Natural killer cell (primary cell): ENCODE data around the gene LRRTM1. TPM values are rescaled to one million over a fixed set of nuclear protein-coding genes. Genes with fewer than 3 reads are reported as not detected.

Source experiments
- ATAC-seq, 3 donors: fragments of 150-1000 bp in 2 of 3; fragments of 200-7000 bp in 1 of 3; cut with Tn5 transposase; 1 replicate in 1 of 3; 2 replicates in 2 of 3; pipeline ENCODE4 v1.10.0; 2021; ENCODE audit warnings: mild to moderate bottlenecking in 2 of 3, moderate library complexity in 2 of 3
- DNase-seq, 2 donors: peaks; one replicate each; pipeline versions ENCODE4 v3.0.0 to v3.0.0-alpha.2; 2013 to 2021; ENCODE audit warnings: mixed read lengths in 1 of 2
- H3K27ac ChIP-seq: one replicate; pipeline ENCODE4 v1.5.1; 2013; ENCODE audit warnings: mild to moderate bottlenecking, low read length
- H3K27me3 ChIP-seq: one replicate; pipeline ENCODE4 v1.6.1; 2013; ENCODE audit warnings: low read length; ENCODE audit not compliant: control insufficient read depth, insufficient read depth
- H3K36me3 ChIP-seq: one replicate; pipeline ENCODE4 v1.6.1; 2013; ENCODE audit warnings: low read length; ENCODE audit not compliant: control insufficient read depth, insufficient read depth
- H3K4me1 ChIP-seq: one replicate; pipeline ENCODE4 v1.6.1; 2013; ENCODE audit warnings: low read length; ENCODE audit not compliant: control insufficient read depth, insufficient read depth
- H3K4me3 ChIP-seq: one replicate; pipeline ENCODE4 v1.5.1; 2013; ENCODE audit warnings: low read length
- H3K9me3 ChIP-seq: one replicate; pipeline ENCODE4 v1.6.1; 2013; ENCODE audit warnings: low read length; ENCODE audit not compliant: control insufficient read depth, insufficient read depth
- H3K27ac Mint-ChIP-seq, 2 donors: one replicate each; pipeline ENCODE4 v1.8.0; 2022; ENCODE audit warnings: mild to moderate bottlenecking in 2 of 2, mixed read lengths in 2 of 2, moderate library complexity in 1 of 2
- H3K27me3 Mint-ChIP-seq, 2 donors: one replicate each; pipeline ENCODE4 v1.8.0; 2022; ENCODE audit warnings: low read depth in 2 of 2, mixed read lengths in 2 of 2
- H3K36me3 Mint-ChIP-seq: one replicate; pipeline ENCODE4 v1.8.0; 2022; ENCODE audit warnings: mixed read lengths
- H3K4me1 Mint-ChIP-seq, 2 donors: one replicate each; pipeline ENCODE4 v1.8.0; 2022; ENCODE audit warnings: mixed read lengths in 2 of 2
- H3K4me3 Mint-ChIP-seq: one replicate; pipeline ENCODE4 v1.8.0; 2022; ENCODE audit warnings: mild to moderate bottlenecking, moderate library complexity, mixed read lengths
- H3K9me3 Mint-ChIP-seq, 2 donors: one replicate each; pipeline ENCODE4 v1.8.0; 2022; ENCODE audit warnings: mixed read lengths in 2 of 2
- WGBS: methylation state at CpG from one replicate; pipeline ENCODE4 v1.1.7; 2013; ENCODE audit warnings: missing lambda C conversion rate; ENCODE audit not compliant: insufficient coverage; 5-methylcytosine and 5-hydroxymethylcytosine counted together
- intact Hi-C: fragments of 100-400 bp; cut with micrococcal nuclease; formaldehyde crosslinking; loops from one replicate; pipeline ENCODE4 v1.14.2; 2022
- total RNA-seq, 4 donors: library from RNA; stranded (reverse); fragments of 120-200 nt in 1 of 4; gene quantifications; one replicate each; pipeline versions ENCODE4 v1.2.3 to v1.2.4, GENCODE V29; 2013 to 2022
- TF ChIP-seq, protein P1 (sequence below): fragments of 200-600 bp; IDR thresholded peaks from one replicate; pipeline ENCODE4 v1.8.0; 2022; ENCODE audit warnings: antibody characterized with exemption

The LRRTM1 gene
- total RNA-seq, 3 donors from 2014 or later (not counting 1 experiment from before 2014, with no cell fraction given), result not detected

DNA sequence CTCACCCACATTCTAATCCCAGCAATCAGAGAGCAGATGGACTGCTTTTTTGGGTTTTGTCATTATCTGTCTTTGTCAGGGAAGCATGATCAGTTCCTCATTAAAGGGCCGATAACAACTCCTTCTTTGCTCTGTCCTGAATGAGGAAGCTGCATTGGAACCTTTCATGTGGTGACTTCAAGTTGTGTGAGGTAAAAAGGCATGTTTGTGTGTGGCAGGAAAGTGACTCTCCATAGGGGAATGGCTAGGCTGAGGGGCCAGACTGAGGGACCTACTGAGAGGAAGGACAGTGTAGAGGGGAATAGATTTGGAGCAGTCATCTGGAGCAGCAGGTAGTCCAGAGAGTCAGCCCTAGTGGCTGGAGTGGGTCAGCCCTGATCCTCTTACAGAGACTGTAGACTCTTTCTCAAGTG lies 23.6 kb upstream of the LRRTM1 start:
- Histone ChIP-seq H3K9me3 (no peaks in the 10 kb centered on the region), H3K27me3 (no peaks in the 10 kb centered on the region), H3K27ac (no peak overlapping the region), H3K4me1 (no peaks in the 10 kb centered on the region), H3K36me3 (no peaks in the 10 kb centered on the region), H3K4me3 (no peak overlapping the region)
- Mint-ChIP-seq H3K4me1 (no peaks in the 10 kb centered on the region), H3K36me3 (no peaks in the 10 kb centered on the region), H3K27me3 (no peaks in the 10 kb centered on the region), H3K4me3 (no peak overlapping the region), H3K9me3 (peaks cover 3 to 5% of the 10 kb centered on the region in 2 donors), H3K27ac (no peak overlapping the region)
- WGBS, result 3% methylated on average over 1 of the region's 1 CpG
- no peak for ATAC-seq
- intact Hi-C loops, result no loop called here
- TF ChIP-seq, protein P1, sequence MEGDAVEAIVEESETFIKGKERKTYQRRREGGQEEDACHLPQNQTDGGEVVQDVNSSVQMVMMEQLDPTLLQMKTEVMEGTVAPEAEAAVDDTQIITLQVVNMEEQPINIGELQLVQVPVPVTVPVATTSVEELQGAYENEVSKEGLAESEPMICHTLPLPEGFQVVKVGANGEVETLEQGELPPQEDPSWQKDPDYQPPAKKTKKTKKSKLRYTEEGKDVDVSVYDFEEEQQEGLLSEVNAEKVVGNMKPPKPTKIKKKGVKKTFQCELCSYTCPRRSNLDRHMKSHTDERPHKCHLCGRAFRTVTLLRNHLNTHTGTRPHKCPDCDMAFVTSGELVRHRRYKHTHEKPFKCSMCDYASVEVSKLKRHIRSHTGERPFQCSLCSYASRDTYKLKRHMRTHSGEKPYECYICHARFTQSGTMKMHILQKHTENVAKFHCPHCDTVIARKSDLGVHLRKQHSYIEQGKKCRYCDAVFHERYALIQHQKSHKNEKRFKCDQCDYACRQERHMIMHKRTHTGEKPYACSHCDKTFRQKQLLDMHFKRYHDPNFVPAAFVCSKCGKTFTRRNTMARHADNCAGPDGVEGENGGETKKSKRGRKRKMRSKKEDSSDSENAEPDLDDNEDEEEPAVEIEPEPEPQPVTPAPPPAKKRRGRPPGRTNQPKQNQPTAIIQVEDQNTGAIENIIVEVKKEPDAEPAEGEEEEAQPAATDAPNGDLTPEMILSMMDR, result no peak
- no peak for DNase-seq

DNA sequence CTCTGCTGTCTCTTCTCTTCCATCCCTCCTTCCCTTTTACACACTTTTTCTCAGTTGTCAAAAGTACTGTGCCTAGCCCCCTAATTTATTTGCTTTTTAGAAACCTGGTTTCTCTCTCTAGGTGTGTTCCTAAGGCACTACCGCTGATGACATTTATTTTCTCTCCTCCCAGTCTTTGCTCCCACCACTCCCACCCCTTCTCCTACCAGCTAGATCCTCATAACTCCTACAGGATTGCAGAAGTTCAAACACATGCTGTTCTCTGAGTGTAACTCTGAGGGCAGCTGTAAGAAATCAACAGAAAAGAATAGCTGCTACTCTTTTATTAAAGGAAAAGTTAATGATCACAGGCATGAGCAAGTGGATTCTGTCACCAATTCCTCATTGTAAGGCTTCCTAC lies 22.3 kb upstream of the LRRTM1 start:
- Mint-ChIP-seq H3K9me3 (peaks cover 0 to 4% of the 10 kb centered on the region in 2 donors), H3K36me3 (no peaks in the 10 kb centered on the region), H3K4me1 (no peaks in the 10 kb centered on the region), H3K27ac (no peak overlapping the region), H3K4me3 (no peak overlapping the region), H3K27me3 (peaks cover 0 to 2% of the 10 kb centered on the region in 2 donors)
- 81% methylated on average over 1 of the region's 1 CpG for WGBS
- peaks cover 3% of the 10 kb centered on the region for H3K27me3 ChIP-seq
- H3K9me3 ChIP-seq, result no peaks in the 10 kb centered on the region
- no peaks in the 10 kb centered on the region for H3K36me3 ChIP-seq
- no peak overlapping the region for H3K4me3 ChIP-seq
- no peak for ATAC-seq
- TF ChIP-seq, protein P1, result no peak
- no peak overlapping the region for H3K27ac ChIP-seq
- no peaks in the 10 kb centered on the region for H3K4me1 ChIP-seq
- DNase-seq, result no peak
- intact Hi-C loops, result no loop called here

- peaks cover 2% of the 10 kb centered on the region in 2 donors for H3K27me3 Mint-ChIP-seq
- no peak overlapping the region for H3K27ac Mint-ChIP-seq
- H3K4me3 Mint-ChIP-seq, result no peak overlapping the region
- intact Hi-C loops, result no loop called here
- DNase-seq (no peak), ATAC-seq (no peak)
- no peaks in the 10 kb centered on the region for H3K9me3 ChIP-seq
- peaks cover 3% of the 10 kb centered on the region for H3K27me3 ChIP-seq
- H3K36me3 ChIP-seq, result no peaks in the 10 kb centered on the region
- no peaks in the 10 kb centered on the region for H3K4me1 ChIP-seq
- no peaks in the 10 kb centered on the region for H3K4me1 Mint-ChIP-seq
- peaks cover 0 to 5% of the 10 kb centered on the region in 2 donors for H3K9me3 Mint-ChIP-seq
- H3K36me3 Mint-ChIP-seq, result no peaks in the 10 kb centered on the region
- H3K4me3 ChIP-seq, result no peak overlapping the region
- TF ChIP-seq, protein P1, result no peak
- H3K27ac ChIP-seq, result no peak overlapping the region
Measured at GRCh38 chr2:80326214-80326613, 21.7 kb upstream of the LRRTM1 start.

DNA sequence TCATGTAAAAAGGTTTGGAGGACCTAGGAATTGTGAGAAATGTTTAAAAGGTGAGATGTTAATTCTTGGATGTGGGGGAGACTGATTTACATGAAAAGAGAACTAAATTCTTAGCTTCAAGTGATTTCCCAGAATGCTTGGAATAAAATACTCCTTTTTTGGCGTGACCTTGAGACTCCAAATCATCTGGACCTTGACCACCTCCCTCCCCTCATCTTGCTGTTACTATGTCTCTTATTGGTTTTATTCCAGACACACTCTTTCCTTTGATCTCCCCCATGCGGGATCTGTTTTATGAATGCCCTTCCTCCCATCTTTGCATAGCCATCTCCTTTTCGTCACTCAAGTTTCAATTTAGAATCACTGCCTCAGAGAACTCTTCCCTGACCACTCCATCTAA lies 20.0 kb upstream of the LRRTM1 start:
- peaks cover 3% of the 10 kb centered on the region for H3K27me3 ChIP-seq
- peaks cover 0 to 3% of the 10 kb centered on the region in 2 donors for H3K9me3 Mint-ChIP-seq
- no peak overlapping the region for H3K4me3 ChIP-seq
- H3K27me3 Mint-ChIP-seq, result peaks cover 2 to 6% of the 10 kb centered on the region in 2 donors
- intact Hi-C loops, result no loop called here
- ATAC-seq (no peak), DNase-seq (no peak)
- H3K27ac Mint-ChIP-seq, result no peak overlapping the region
- no peaks in the 10 kb centered on the region for H3K4me1 Mint-ChIP-seq
- H3K9me3 ChIP-seq, result no peaks in the 10 kb centered on the region
- WGBS, result 84% methylated on average over 3 of the region's 3 CpGs
- no peaks in the 10 kb centered on the region for H3K36me3 Mint-ChIP-seq
- no peaks in the 10 kb centered on the region for H3K4me1 ChIP-seq
- no peak overlapping the region for H3K27ac ChIP-seq
- TF ChIP-seq, protein P1, result no peak
- no peaks in the 10 kb centered on the region for H3K36me3 ChIP-seq
- no peak overlapping the region for H3K4me3 Mint-ChIP-seq
